Sigmoid colon (tissue), 4 donors: ENCODE results near the gene WDR93.

Experiments used
- POLR2A ChIP-seq, 2 donors: fragments of 450-650 bp; IDR thresholded peaks; one replicate each; pipeline ENCODE4 v1.6.1; 2016; ENCODE audit warnings: antibody characterized with exemption in 2 of 2, mild to moderate bottlenecking in 2 of 2, moderate library complexity in 2 of 2
- POLR2AphosphoS5 ChIP-seq, 4 donors: sonication (generic); formaldehyde crosslinking; IDR thresholded peaks; one replicate each; pipeline ENCODE4 v1.6.1; 2017; ENCODE audit warnings: antibody characterized with exemption in 4 of 4
- TF ChIP-seq, protein P1 (sequence below), 4 experiments: fragments of 450-650 bp in 3 of 4; fragments of 200-600 bp in 1 of 4; IDR thresholded peaks; one replicate each; pipeline ENCODE4 v1.5.1; 2016 to 2019; ENCODE audit warnings: antibody characterized with exemption in 4 of 4, mild to moderate bottlenecking in 3 of 4, moderate library complexity in 2 of 4

DNA sequence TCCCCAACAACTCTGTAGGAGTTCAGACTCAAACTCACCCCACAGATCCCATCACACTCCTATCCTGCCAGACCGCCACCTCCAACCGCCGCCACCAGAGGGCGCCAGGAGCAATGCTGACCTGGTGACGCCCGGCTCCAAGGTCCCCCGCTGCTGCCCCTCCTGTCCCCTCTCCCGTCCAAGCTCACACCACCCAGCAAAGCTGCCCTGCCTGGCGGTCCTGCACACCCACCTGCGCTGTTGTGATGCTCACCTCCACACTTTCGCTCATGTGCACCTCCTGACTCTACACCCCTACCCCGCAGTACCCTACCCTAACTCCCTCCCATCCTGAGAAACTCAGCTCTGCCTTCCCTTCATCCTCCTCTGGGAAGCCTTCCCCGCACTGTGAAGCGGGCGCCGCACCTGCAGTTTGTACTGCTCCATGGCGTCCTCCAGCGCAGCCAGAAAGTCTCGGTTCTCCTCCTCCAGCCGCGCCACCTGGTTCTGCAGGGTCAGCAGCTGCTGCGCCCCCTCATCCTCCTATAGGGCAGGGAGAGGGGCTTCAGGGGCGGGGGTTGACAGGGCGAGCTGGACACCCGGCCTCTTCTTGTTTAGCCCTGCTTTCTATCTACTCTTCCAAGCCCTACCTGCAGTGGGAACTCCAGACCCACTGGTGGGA is 43.3 kb upstream of the WDR93 start:
- TF ChIP-seq POLR2AphosphoS5 (IDR thresholded peaks at IDR 0.05) (no peak), POLR2A (IDR thresholded peaks at IDR 0.05) (no peak)
- TF ChIP-seq, protein P1, sequence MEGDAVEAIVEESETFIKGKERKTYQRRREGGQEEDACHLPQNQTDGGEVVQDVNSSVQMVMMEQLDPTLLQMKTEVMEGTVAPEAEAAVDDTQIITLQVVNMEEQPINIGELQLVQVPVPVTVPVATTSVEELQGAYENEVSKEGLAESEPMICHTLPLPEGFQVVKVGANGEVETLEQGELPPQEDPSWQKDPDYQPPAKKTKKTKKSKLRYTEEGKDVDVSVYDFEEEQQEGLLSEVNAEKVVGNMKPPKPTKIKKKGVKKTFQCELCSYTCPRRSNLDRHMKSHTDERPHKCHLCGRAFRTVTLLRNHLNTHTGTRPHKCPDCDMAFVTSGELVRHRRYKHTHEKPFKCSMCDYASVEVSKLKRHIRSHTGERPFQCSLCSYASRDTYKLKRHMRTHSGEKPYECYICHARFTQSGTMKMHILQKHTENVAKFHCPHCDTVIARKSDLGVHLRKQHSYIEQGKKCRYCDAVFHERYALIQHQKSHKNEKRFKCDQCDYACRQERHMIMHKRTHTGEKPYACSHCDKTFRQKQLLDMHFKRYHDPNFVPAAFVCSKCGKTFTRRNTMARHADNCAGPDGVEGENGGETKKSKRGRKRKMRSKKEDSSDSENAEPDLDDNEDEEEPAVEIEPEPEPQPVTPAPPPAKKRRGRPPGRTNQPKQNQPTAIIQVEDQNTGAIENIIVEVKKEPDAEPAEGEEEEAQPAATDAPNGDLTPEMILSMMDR (IDR thresholded peaks at IDR 0.05), result peak; percentile 55 to 86 (median 80)
